HFFc6 (cell line): Measurements from ENCODE around the gene SUGCT. TPM values are rescaled to one million over a fixed set of nuclear protein-coding genes. Genes with fewer than 3 reads are reported as not detected.
A peak's percentile ranks its signal among the peaks of the same experiment; 100 is the strongest.

Experiments
- DNase-seq: peaks from one replicate; pipeline ENCODE4 v3.0.0-alpha.2; 2018
- H3K27ac Mint-ChIP-seq: 2 replicates; pipeline ENCODE4 v1.8.0; 2020; ENCODE audit warnings: mild to moderate bottlenecking, mixed read lengths
- H3K27me3 Mint-ChIP-seq: 2 replicates; pipeline ENCODE4 v1.8.0; 2021; ENCODE audit warnings: mild to moderate bottlenecking, moderate library complexity, mixed read lengths; ENCODE audit not compliant: insufficient read depth
- H3K36me3 Mint-ChIP-seq: 2 replicates; pipeline ENCODE4 v1.8.0; 2021; ENCODE audit warnings: low read depth, mixed read lengths
- H3K4me1 Mint-ChIP-seq: 2 replicates; pipeline ENCODE4 v1.8.0; 2020; ENCODE audit warnings: low read depth, mixed read lengths
- H3K4me3 Mint-ChIP-seq: 2 replicates; pipeline ENCODE4 v1.8.0; 2020; ENCODE audit warnings: mild to moderate bottlenecking, moderate library complexity, mixed read lengths
- H3K9me3 Mint-ChIP-seq: 2 replicates; pipeline ENCODE4 v1.8.0; 2020; ENCODE audit warnings: mild to moderate bottlenecking, mixed read lengths
- total RNA-seq, 6 experiments: library from RNA; stranded (reverse); fragmentation: NEBNext Ultra II Directional; extraction: Animal tissue kit (Norgen Biotek cat#: 25700); gene quantifications; 2 replicates in 1 of 6; 3 replicates in 5 of 6; pipeline ENCODE4 v1.2.3, GENCODE V29; 2021
- TF ChIP-seq, protein P1 (sequence below): fragments of 200-600 bp; sonication (generic); IDR thresholded peaks from 2 replicates; pipeline ENCODE4 v1.5.0; 2021; ENCODE audit warnings: antibody characterized with exemption, mild to moderate bottlenecking

The SUGCT gene
- total RNA-seq, 6 experiments from 2014 or later, result 12.9 to 20.1 (median 17.1) TPM

GRCh38 chr7:40604601-40605438, 470.0 kb downstream of the SUGCT start:
- TF ChIP-seq, protein P1, sequence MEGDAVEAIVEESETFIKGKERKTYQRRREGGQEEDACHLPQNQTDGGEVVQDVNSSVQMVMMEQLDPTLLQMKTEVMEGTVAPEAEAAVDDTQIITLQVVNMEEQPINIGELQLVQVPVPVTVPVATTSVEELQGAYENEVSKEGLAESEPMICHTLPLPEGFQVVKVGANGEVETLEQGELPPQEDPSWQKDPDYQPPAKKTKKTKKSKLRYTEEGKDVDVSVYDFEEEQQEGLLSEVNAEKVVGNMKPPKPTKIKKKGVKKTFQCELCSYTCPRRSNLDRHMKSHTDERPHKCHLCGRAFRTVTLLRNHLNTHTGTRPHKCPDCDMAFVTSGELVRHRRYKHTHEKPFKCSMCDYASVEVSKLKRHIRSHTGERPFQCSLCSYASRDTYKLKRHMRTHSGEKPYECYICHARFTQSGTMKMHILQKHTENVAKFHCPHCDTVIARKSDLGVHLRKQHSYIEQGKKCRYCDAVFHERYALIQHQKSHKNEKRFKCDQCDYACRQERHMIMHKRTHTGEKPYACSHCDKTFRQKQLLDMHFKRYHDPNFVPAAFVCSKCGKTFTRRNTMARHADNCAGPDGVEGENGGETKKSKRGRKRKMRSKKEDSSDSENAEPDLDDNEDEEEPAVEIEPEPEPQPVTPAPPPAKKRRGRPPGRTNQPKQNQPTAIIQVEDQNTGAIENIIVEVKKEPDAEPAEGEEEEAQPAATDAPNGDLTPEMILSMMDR, result peak; percentile 61
- H3K4me1 Mint-ChIP-seq, result peaks cover 6% of the 10 kb centered on the region
- no peak overlapping the region for H3K4me3 Mint-ChIP-seq
- H3K27me3 Mint-ChIP-seq, result no peaks in the 10 kb centered on the region
- peaks cover 11% of the 10 kb centered on the region; the same call in 1 of the 2 replicates for H3K9me3 Mint-ChIP-seq
- DNase-seq, result no peak
- peaks cover 16% of the 10 kb centered on the region for H3K36me3 Mint-ChIP-seq
- H3K27ac Mint-ChIP-seq, result no peak overlapping the region

GRCh38 chr7:40608321-40609075, 473.7 kb downstream of the SUGCT start:
- H3K27ac Mint-ChIP-seq, result no peak overlapping the region
- no peaks in the 10 kb centered on the region for H3K27me3 Mint-ChIP-seq
- DNase-seq, result peak; percentile 57
- peaks cover 6% of the 10 kb centered on the region for H3K4me1 Mint-ChIP-seq
- no peaks in the 10 kb centered on the region for H3K9me3 Mint-ChIP-seq
- TF ChIP-seq, protein P1, result no peak
- H3K4me3 Mint-ChIP-seq, result no peak overlapping the region
- no peaks in the 10 kb centered on the region for H3K36me3 Mint-ChIP-seq

GRCh38 chr7:40610461-40610860, 475.7 kb downstream of the SUGCT start:
- TF ChIP-seq, protein P1, result no peak
- Mint-ChIP-seq H3K27me3 (no peaks in the 10 kb centered on the region), H3K27ac (no peak overlapping the region), H3K36me3 (no peaks in the 10 kb centered on the region), H3K9me3 (no peaks in the 10 kb centered on the region), H3K4me3 (no peak overlapping the region), H3K4me1 (peaks cover 6% of the 10 kb centered on the region)
- DNase-seq, result no peak

DNA sequence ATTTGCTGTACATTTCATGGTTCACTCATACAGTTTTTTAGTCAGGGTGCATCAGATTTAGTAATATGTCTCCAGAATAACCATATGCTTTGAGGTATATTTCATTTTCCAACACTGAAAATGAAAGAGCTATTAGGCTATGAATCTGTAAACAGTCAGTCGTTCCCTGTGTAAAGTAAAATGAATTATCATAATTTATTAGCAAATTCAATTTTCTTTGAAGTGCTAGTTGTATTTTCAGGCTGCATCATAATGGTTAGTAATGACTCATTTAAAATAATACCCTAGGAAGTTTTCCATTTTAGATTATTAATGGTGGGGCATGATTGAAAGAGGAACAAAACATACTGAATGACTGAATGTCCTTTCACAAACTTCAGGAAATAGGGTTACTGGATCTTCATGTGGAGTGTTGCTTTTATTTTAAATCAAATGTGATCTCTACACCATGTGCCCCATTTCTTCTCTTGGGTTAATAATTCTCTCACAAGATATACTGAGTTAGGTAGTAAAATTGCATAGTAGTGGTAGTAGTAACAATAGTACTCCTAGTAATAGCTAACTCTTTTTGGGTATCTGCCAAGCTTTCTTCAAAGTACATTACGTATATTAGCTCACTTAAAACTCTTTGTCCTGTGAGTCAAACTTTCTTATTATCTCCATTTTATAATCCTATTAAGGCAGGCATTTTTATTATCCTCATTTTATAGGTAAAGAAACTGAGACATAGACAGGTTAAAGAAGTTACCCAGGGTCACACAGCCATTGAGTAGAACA, 476.5 kb downstream of the SUGCT start:
- Mint-ChIP-seq H3K27ac (no peak overlapping the region), H3K36me3 (no peaks in the 10 kb centered on the region), H3K4me1 (peaks cover 6% of the 10 kb centered on the region), H3K9me3 (no peaks in the 10 kb centered on the region), H3K4me3 (no peak overlapping the region), H3K27me3 (no peaks in the 10 kb centered on the region)
- TF ChIP-seq, protein P1, result no peak
- no peak for DNase-seq

DNA sequence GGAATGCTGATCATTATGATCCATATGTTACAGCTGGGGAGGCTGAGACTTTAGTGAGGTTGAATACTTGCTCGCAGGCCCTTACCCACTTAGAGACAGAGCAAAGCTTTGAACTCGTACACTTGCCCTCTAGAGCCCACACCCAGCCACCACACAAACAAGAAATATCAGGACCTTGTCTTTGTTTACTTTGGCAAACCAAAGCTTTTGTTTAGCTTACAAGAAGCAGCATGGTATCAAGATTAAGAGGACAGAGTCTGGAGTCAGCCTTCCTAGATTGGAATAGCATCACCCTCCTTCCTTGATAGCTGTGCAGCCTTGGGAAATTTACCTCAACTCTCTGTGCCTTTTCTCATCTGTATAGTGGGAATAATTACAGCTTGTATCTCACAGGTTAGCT, 477.5 kb downstream of the SUGCT start:
- H3K36me3 Mint-ChIP-seq, result no peaks in the 10 kb centered on the region
- H3K4me3 Mint-ChIP-seq, result no peak overlapping the region
- H3K9me3 Mint-ChIP-seq, result no peaks in the 10 kb centered on the region
- peaks cover 6% of the 10 kb centered on the region for H3K4me1 Mint-ChIP-seq
- DNase-seq, result no peak
- TF ChIP-seq, protein P1, result no peak
- no peaks in the 10 kb centered on the region for H3K27me3 Mint-ChIP-seq
- no peak overlapping the region for H3K27ac Mint-ChIP-seq
